ENCODE data around the gene PLEKHO1. TPM values are rescaled to one million over a fixed set of nuclear protein-coding genes. Genes with fewer than 3 reads are reported as not detected.

Gene PLEKHO1
- total RNA-seq, 1 donor from 2014 or later: 44.3 TPM

- intact Hi-C loops (cut with micrococcal nuclease): no loop called here
- DNase-seq (no peak), ATAC-seq (no peak)
Measured at GRCh38 chr1:150146849-150147542, 2.7 kb upstream of the PLEKHO1 start.

DNA sequence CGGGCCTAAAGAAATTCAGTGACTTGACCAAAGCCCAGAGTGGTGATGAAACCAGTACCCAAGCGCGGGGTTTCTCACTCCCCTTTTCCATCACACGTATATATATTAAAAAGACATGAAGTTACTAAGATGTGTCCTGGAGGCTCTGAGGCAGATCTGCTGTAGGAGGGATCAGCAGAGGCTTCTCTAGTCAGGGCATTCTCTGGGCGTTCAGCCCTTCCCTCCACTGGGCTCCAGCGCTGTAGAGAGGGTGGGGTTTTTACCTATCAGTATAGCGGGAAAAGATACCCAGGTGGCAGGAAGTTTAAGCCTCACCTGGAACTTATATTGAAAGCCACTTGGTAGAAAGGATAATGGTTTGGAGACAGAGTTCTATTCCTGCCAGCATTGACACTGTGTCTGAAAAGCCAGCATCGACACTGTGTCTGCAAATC lies 862 bp upstream of the PLEKHO1 start:
- ATAC-seq (peak; percentile 11), DNase-seq (no peak)
- intact Hi-C loops (cut with micrococcal nuclease): no loop called here

- ATAC-seq (peak; percentile 2), DNase-seq (peak; percentile 60)
- intact Hi-C loops (cut with micrococcal nuclease): no loop called here
Measured at GRCh38 chr1:150150133-150151021, 661 bp downstream of the PLEKHO1 start.

GRCh38 chr1:150151291-150152181 lies 1.8 kb downstream of the PLEKHO1 start:
- DNase-seq: peak; percentile 50
- intact Hi-C loops (cut with micrococcal nuclease): no loop called here

GRCh38 chr1:150152182-150152536 lies 2.4 kb downstream of the PLEKHO1 start:
- ATAC-seq: no peak
- intact Hi-C loops (cut with micrococcal nuclease): no loop called here
- DNase-seq: no peak

More at GRCh38 chr1:150151291-150152181, 1.8 kb downstream of the PLEKHO1 start:
- peak; percentile 34 for ATAC-seq

DNA sequence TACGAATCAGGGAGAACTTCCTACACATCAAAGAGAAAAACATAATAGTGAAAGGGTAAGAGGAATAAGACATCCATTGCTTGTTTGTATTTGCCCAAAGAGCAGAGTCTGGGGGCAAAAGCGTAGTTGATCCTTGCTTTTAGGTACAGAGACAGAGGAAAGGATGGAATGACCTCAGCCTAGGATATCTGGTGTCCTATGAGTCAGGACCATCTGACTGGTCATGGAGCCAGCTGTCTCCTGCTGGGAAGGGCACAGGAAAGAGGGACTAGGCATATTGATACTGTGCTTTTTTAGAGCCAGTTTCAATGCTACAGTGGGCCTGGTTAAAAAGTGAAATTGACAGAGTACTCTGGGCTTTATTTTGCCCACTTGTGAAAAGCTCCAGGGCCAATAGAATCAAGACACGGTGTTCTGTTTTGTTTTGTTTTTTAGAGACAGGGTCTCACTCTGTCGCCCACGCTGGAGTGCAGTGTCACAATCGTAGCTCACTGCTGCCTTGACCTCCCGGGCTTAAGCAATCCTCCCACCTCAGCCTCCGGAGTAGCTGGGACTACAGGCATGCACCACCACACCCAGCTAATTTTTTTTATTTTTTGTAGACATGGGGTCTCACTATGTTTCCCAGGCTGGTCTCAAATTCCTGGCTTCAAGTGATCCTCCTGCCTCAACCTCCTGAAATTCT lies 3.2 kb downstream of the PLEKHO1 start:
- DNase-seq (no peak), ATAC-seq (peak; percentile 35)
- intact Hi-C loops (cut with micrococcal nuclease): no loop called here

GRCh38 chr1:150154143-150154542 lies 4.4 kb downstream of the PLEKHO1 start:
- intact Hi-C loops (cut with micrococcal nuclease): no loop called here
- no peak for ATAC-seq
- DNase-seq: no peak

GRCh38 chr1:150155413-150156071 lies 5.8 kb downstream of the PLEKHO1 start:
- no peak for DNase-seq
- ATAC-seq: no peak
- intact Hi-C loops (cut with micrococcal nuclease): no loop called here

GRCh38 chr1:150156868-150157603 lies 7.3 kb downstream of the PLEKHO1 start:
- intact Hi-C loops (cut with micrococcal nuclease): no loop called here
- no peak for DNase-seq
- no peak for ATAC-seq

DNA sequence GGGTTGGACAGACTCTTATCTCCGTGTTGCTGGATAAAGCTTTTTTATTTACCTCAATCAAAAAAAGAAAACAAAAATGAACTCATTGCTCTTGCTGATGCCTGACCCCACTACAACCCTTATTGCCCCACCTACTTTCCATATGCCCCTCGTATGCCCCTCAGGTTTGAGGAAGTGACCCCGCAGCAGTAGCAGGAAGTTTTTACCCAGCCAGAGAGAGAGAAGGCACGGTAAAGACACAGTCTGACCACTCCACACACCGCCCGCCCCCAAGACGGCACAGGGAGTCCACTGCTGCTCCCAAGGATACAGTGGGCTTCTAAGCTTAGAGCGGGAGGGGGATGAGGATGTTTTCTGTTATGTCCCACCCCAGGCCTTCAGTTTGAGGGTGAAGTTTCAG lies 9.8 kb downstream of the PLEKHO1 start:
- intact Hi-C loops (cut with micrococcal nuclease): no loop called here
- ATAC-seq (peak; percentile 2), DNase-seq (peak; percentile 35)

GRCh38 chr1:150160964-150161621 lies 11.4 kb downstream of the PLEKHO1 start:
- ATAC-seq (no peak), DNase-seq (no peak)
- intact Hi-C loops (cut with micrococcal nuclease): loop anchor here (10.0 kb wide), 1 partner anchor 196 kb away; no protein-coding TSS in a partner anchor

- intact Hi-C loops (cut with micrococcal nuclease): loop anchor here (10.0 kb wide), 1 partner anchor 197 kb away; no protein-coding TSS in a partner anchor
- peak; percentile 35 for DNase-seq
- no peak for ATAC-seq
Measured at GRCh38 chr1:150161747-150162581, 12.2 kb downstream of the PLEKHO1 start.

DNA sequence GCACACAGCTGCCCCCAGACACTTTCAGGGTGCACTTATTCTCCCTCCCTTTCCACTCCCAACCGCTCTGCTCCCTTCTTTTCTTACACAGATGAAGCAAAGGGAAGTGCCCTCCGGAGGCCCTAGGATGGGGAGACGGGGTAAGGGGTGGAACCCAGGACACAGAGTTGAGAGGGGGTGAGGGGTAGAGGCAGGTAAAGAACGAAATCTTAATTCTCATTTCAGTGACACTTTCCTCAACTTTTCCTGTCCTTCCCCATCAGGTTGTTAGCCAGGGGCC lies 12.8 kb downstream of the PLEKHO1 start:
- DNase-seq (no peak), ATAC-seq (peak; percentile 0)
- intact Hi-C loops (cut with micrococcal nuclease): loop anchor here (10.0 kb wide), 1 partner anchor 198 kb away; no protein-coding TSS in a partner anchor

DNA sequence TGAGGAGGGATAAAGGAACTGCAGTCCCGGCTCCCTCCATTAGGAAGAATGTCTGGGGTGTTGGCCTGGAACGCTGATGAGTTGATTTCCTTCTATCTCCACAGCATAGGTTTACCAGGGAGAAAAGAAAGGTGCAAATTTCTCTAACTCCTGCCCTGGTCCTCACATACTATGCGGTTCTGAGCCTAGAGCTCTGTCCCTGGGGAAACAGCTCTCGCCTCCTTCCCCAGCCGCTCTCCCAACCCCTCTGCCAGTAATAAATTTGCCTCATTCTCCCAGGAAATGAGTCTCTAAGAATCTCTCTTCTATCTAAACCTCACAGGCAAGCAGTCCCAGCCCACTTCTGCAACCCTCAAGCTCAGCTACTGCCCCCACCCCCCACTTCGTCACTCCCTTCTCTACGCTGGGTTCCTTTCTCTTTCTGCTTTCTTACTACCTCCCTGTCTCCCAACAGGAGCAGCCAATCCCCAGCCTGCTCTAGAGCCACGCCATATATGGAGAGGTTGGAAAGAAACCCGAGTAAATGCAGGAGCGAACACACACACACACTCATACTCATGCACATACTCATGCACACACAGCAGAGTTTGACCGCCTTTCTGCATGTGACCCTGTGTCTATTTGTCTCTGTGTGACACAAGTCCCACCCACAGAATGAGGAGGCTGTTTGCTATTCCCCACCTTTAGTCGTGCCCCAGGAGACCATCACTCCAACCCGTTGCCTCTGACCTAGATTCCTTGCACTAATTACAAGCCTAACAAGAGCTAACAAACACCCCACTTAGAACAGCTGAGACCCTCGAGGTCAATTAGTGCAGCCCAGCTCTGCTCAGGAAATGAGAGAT lies 13.4 kb downstream of the PLEKHO1 start:
- DNase-seq: peak; percentile 82
- intact Hi-C loops (cut with micrococcal nuclease): loop anchor here (10.0 kb wide), 1 partner anchor 198 kb away; no protein-coding TSS in a partner anchor
- peak; percentile 91 for ATAC-seq

GRCh38 chr1:150164224-150164623 lies 14.5 kb downstream of the PLEKHO1 start:
- DNase-seq (peak; percentile 58), ATAC-seq (peak; percentile 18)
- intact Hi-C loops (cut with micrococcal nuclease): loop anchor here (10.0 kb wide), 1 partner anchor 199 kb away; no protein-coding TSS in a partner anchor

All from left ventricle myocardium superior (tissue), 1 donor.